ENCODE data around the gene SPECC1L. TPM values are rescaled to one million over a fixed set of nuclear protein-coding genes. Genes with fewer than 3 reads are reported as not detected.

Gene SPECC1L
- total RNA-seq, 2 donors from 2014 or later, result 39.6 to 63.2 TPM

- no peak for DNase-seq (ENCODE audit: low spot score)
- H3K4me1 ChIP-seq (replicated peaks), result no peaks in the 10 kb centered on the region
- TF ChIP-seq CTCF (IDR thresholded peaks at IDR 0.05) (no peak), POLR2AphosphoS5 (IDR thresholded peaks at IDR 0.05) (no peak), POLR2A (IDR thresholded peaks at IDR 0.05) (no peak)
- H3K36me3 ChIP-seq, result no peaks in the 10 kb centered on the region
- H3K27ac ChIP-seq, result no peak overlapping the region
- H3K4me3 ChIP-seq, result no peak overlapping the region
- 73% methylated on average over 1 of the region's 1 CpG for WGBS
- no peaks in the 10 kb centered on the region for H3K9me3 ChIP-seq
- intact Hi-C loops (cut with DNase I), result no loop called here
- no peaks in the 10 kb centered on the region for H3K27me3 ChIP-seq (replicated peaks; ENCODE audit: insufficient read depth)
These were observed 180.0 kb downstream of the SPECC1L start for GRCh38 chr22:24450610-24451009.

GRCh38 chr22:24451162-24451561, 180.5 kb downstream of the SPECC1L start:
- no peaks in the 10 kb centered on the region for H3K27me3 ChIP-seq (replicated peaks; ENCODE audit: insufficient read depth)
- H3K36me3 ChIP-seq, result no peaks in the 10 kb centered on the region
- no peak overlapping the region for H3K27ac ChIP-seq
- no peak for DNase-seq (ENCODE audit: low spot score)
- H3K4me3 ChIP-seq, result no peak overlapping the region
- intact Hi-C loops (cut with DNase I), result no loop called here
- H3K4me1 ChIP-seq (replicated peaks), result no peaks in the 10 kb centered on the region
- TF ChIP-seq CTCF (IDR thresholded peaks at IDR 0.05) (no peak), POLR2AphosphoS5 (IDR thresholded peaks at IDR 0.05) (no peak), POLR2A (IDR thresholded peaks at IDR 0.05) (no peak)
- H3K9me3 ChIP-seq, result no peaks in the 10 kb centered on the region

GRCh38 chr22:24453853-24454252, 183.2 kb downstream of the SPECC1L start:
- Histone ChIP-seq H3K36me3 (no peaks in the 10 kb centered on the region), H3K9me3 (no peaks in the 10 kb centered on the region)

GRCh38 chr22:24455039-24455438, 184.4 kb downstream of the SPECC1L start:
- H3K4me3 ChIP-seq, result no peak overlapping the region
- no peak overlapping the region for H3K27ac ChIP-seq
- no peaks in the 10 kb centered on the region for H3K27me3 ChIP-seq (replicated peaks; ENCODE audit: insufficient read depth)
- DNase-seq (ENCODE audit: low spot score), result no peak
- intact Hi-C loops (cut with DNase I), result no loop called here
- H3K4me1 ChIP-seq (replicated peaks), result no peaks in the 10 kb centered on the region
- 72% methylated on average over 4 of the region's 4 CpGs for WGBS
- H3K36me3 ChIP-seq, result no peaks in the 10 kb centered on the region
- no peak for TF ChIP-seq POLR2AphosphoS5 (IDR thresholded peaks at IDR 0.05)
- no peak for TF ChIP-seq POLR2A (IDR thresholded peaks at IDR 0.05)
- no peaks in the 10 kb centered on the region for H3K9me3 ChIP-seq

More at GRCh38 chr22:24453853-24454252, 183.2 kb downstream of the SPECC1L start:
- TF ChIP-seq POLR2A (IDR thresholded peaks at IDR 0.05) (no peak), POLR2AphosphoS5 (IDR thresholded peaks at IDR 0.05) (no peak)
- no peak overlapping the region for H3K4me3 ChIP-seq
- no peak for DNase-seq (ENCODE audit: low spot score)
- H3K27ac ChIP-seq, result no peak overlapping the region
- intact Hi-C loops (cut with DNase I), result no loop called here
- whole genome bisulfite sequencing, result 94% methylated on average over 1 of the region's 1 CpG
- H3K4me1 ChIP-seq (replicated peaks), result no peaks in the 10 kb centered on the region
- H3K27me3 ChIP-seq (replicated peaks; ENCODE audit: insufficient read depth), result no peaks in the 10 kb centered on the region

GRCh38 chr22:24455751-24456426, 185.3 kb downstream of the SPECC1L start:
- Histone ChIP-seq H3K36me3 (no peaks in the 10 kb centered on the region), H3K27me3 (replicated peaks; ENCODE audit: insufficient read depth) (no peaks in the 10 kb centered on the region), H3K27ac (no peak overlapping the region), H3K9me3 (no peaks in the 10 kb centered on the region), H3K4me1 (replicated peaks) (no peaks in the 10 kb centered on the region), H3K4me3 (no peak overlapping the region)
- 66% methylated on average over 9 of the region's 9 CpGs for WGBS
- TF ChIP-seq CTCF (IDR thresholded peaks at IDR 0.05), result no peak
- no peak for TF ChIP-seq POLR2A (IDR thresholded peaks at IDR 0.05)
- TF ChIP-seq POLR2AphosphoS5 (IDR thresholded peaks at IDR 0.05), result no peak
- DNase-seq (ENCODE audit: low spot score), result no peak
- intact Hi-C loops (cut with DNase I), result no loop called here

GRCh38 chr22:24457894-24458420, 187.3 kb downstream of the SPECC1L start:
- WGBS, result 97% methylated on average over 3 of the region's 3 CpGs
- Histone ChIP-seq H3K9me3 (no peaks in the 10 kb centered on the region), H3K27me3 (replicated peaks; ENCODE audit: insufficient read depth) (no peaks in the 10 kb centered on the region), H3K36me3 (no peaks in the 10 kb centered on the region), H3K27ac (no peak overlapping the region), H3K4me3 (no peak overlapping the region), H3K4me1 (replicated peaks) (no peaks in the 10 kb centered on the region)
- no peak for TF ChIP-seq POLR2AphosphoS5 (IDR thresholded peaks at IDR 0.05)
- no peak for TF ChIP-seq CTCF (IDR thresholded peaks at IDR 0.05)
- TF ChIP-seq POLR2A (IDR thresholded peaks at IDR 0.05), result no peak
- no peak for DNase-seq (ENCODE audit: low spot score)
- intact Hi-C loops (cut with DNase I), result no loop called here

Measured in prostate gland (tissue), 2 donors.